Upper lobe of left lung (tissue), 4 donors: ENCODE results near the gene PRKCZ.
"Not testable (repeated sequence)": the region's sequence is repeated elsewhere in the genome, so short reads cannot be mapped to it uniquely, and the experiment has no call there.

Experiments used
- CTCF ChIP-seq, 6 experiments: fragments of 450-650 bp in 4 of 6; fragments of 200-600 bp in 2 of 6; sonication (generic) in 2 of 6; IDR thresholded peaks; one replicate each; pipeline ENCODE4 v1.5.1; 2016 to 2019; ENCODE audit warnings: antibody characterized with exemption in 6 of 6
- POLR2AphosphoS5 ChIP-seq, 2 donors: sonication (generic); formaldehyde crosslinking; IDR thresholded peaks; one replicate each; pipeline ENCODE4 v1.5.1; 2017; ENCODE audit warnings: antibody characterized with exemption in 2 of 2

- not testable (repeated sequence) for TF ChIP-seq CTCF, POLR2AphosphoS5 (IDR thresholded peaks at IDR 0.05)
Observed at GRCh38 chr1:2147869-2148268, 97.7 kb downstream of the PRKCZ start.
